ENCODE data around the gene C11orf21. TPM values are rescaled to one million over a fixed set of nuclear protein-coding genes. Genes with fewer than 3 reads are reported as not detected.

C11orf21 gene
- total and polyA plus RNA-seq, 10 of the 15 experiments (the other 5 are each of a cell fraction or from before 2014, with no cell fraction given), result 0.04 to 0.26 (median 0.11) TPM; not detected in 7

- Histone ChIP-seq H3K4me3 (no peak overlapping the region), H3K9me3 (replicated peaks; ENCODE audit: control insufficient read depth, insufficient read depth, low read length) (no peaks in the 10 kb centered on the region), H3K27me3 (replicated peaks in 1 of 2; ENCODE audit: control insufficient read depth in 2 of 2, insufficient read depth in 2 of 2, low read length in 1 of 2) (no peaks in the 10 kb centered on the region), H3K9ac (ENCODE audit: control insufficient read depth, insufficient read depth, low read length) (no peak overlapping the region), H3K4me2 (ENCODE audit: control insufficient read depth, insufficient read depth) (no peak overlapping the region), H4K20me1 (ENCODE audit: control insufficient read depth, insufficient read depth) (no peaks in the 10 kb centered on the region), H3K4me1 (ENCODE audit: control insufficient read depth, insufficient read depth, low read length) (no peaks in the 10 kb centered on the region), H3K27ac (ENCODE audit: control insufficient read depth, insufficient read depth) (no peak overlapping the region), H3K79me2 (ENCODE audit: control insufficient read depth, insufficient read depth, low read length) (no peaks in the 10 kb centered on the region), H3K36me3 (ENCODE audit: control insufficient read depth in 2 of 2, insufficient read depth in 2 of 2, low read length in 1 of 2) (no peaks in the 10 kb centered on the region), H2AFZ (ENCODE audit: control insufficient read depth, low read depth, low read length) (no peak overlapping the region)
- no TSS peak for BruUV-seq (replicated peaks)
- in situ Hi-C loops (cut with MboI) (loop anchor here (5.0 kb wide), 1 partner anchor 103 kb away; no protein-coding TSS in a partner anchor), intact Hi-C loops (cut with micrococcal nuclease; ENCODE audit: unreplicated experiment) (no loop called here)
- FAIRE-seq (no peak), DNase-seq (ENCODE audit: low read depth, low spot score) (no peak), ATAC-seq (no peak)
- ChIA-PET POLR2A (no interaction called here), RAD21 (ENCODE audit: unreplicated experiment) (no interaction called here), SMC1A (ENCODE audit: uncharacterized antibody, unreplicated experiment) (no interaction called here), CTCF (no interaction called here)
- WGBS (ENCODE audit: insufficient coverage, insufficient replicate concordance, low lambda C conversion rate, missing lambda C conversion rate), result 47% methylated on average over 11 of the region's 16 CpGs
- TF ChIP-seq E4F1 (IDR thresholded peaks at IDR 0.05; ENCODE audit: borderline replicate concordance, partially characterized antibody) (no peak), IKZF1 (conservative IDR thresholded peaks at IDR 0.05) (no peak), MLLT1 (IDR thresholded peaks at IDR 0.05) (no peak), CBX3 (IDR thresholded peaks at IDR 0.05; ENCODE audit: borderline replicate concordance, low read depth) (no peak), ZBTB40 (IDR thresholded peaks at IDR 0.05; ENCODE audit: borderline replicate concordance) (no peak), ELK1 (IDR thresholded peaks at IDR 0.05; ENCODE audit: low read depth, low read length) (no peak), JUND (IDR thresholded peaks at IDR 0.05; ENCODE audit: low read depth, low read length) (no peak), SIN3A (IDR thresholded peaks at IDR 0.05; ENCODE audit: low read depth, low read length) (no peak), BCLAF1 (IDR thresholded peaks at IDR 0.05) (no peak)
These were observed 13.0 kb upstream of the C11orf21 start for GRCh38 chr11:2314525-2315394.
